Esophagus squamous epithelium (tissue), 5 donors: ENCODE data around the gene CTIF. TPM values are rescaled to one million over a fixed set of nuclear protein-coding genes. Genes with fewer than 3 reads are reported as not detected.

Experiments used
- DNase-seq: peaks from one replicate; lab custom pipeline; 2025; lab: John Stamatoyannopoulos, UW
- H3K27ac ChIP-seq, 4 donors: fragments of 200-600 bp; sonication (generic); one replicate each; pipeline ENCODE4 v1.5.1; 2016 to 2019; ENCODE audit warnings: mild to moderate bottlenecking in 1 of 4
- H3K27me3 ChIP-seq, 4 donors: fragments of 200-600 bp; sonication (generic); 1 replicate in 3 of 4; 2 replicates in 1 of 4; pipeline versions ENCODE4 v1.5.1 to v1.6.0; 2017 to 2021; ENCODE audit warnings: antibody characterized with exemption in 1 of 4
- H3K36me3 ChIP-seq, 3 donors: fragments of 200-600 bp; sonication (generic); one replicate each; pipeline ENCODE4 v1.5.1; 2016 to 2019
- H3K4me1 ChIP-seq, 3 donors: fragments of 200-600 bp; sonication (generic); one replicate each; pipeline ENCODE4 v1.5.1; 2017 to 2019
- H3K4me3 ChIP-seq, 4 donors: fragments of 200-600 bp; sonication (generic); 1 replicate in 3 of 4; 2 replicates in 1 of 4; pipeline ENCODE4 v1.5.1; 2016 to 2019; ENCODE audit warnings: mild to moderate bottlenecking in 2 of 4, moderate library complexity in 1 of 4
- H3K9me3 ChIP-seq, 3 donors: fragments of 200-600 bp; sonication (generic); one replicate each; pipeline ENCODE4 v1.5.1; 2016 to 2019
- CTCF ChIP-seq, 6 experiments: fragments of 450-650 bp in 4 of 6; fragments of 200-600 bp in 2 of 6; sonication (generic) in 2 of 6; IDR thresholded peaks; one replicate each; pipeline ENCODE4 v1.5.1; 2016 to 2019; ENCODE audit warnings: antibody characterized with exemption in 6 of 6, mild to moderate bottlenecking in 4 of 6, moderate library complexity in 4 of 6
- POLR2A ChIP-seq, 4 donors: fragments of 450-650 bp; IDR thresholded peaks; one replicate each; pipeline ENCODE4 v1.6.1; 2017; ENCODE audit warnings: antibody characterized with exemption in 4 of 4, mild to moderate bottlenecking in 4 of 4, moderate library complexity in 3 of 4
- WGBS, 2 donors: methylation state at CpG; one replicate each; pipeline ENCODE4 v1.1.5; 2018; 5-methylcytosine and 5-hydroxymethylcytosine counted together
- intact Hi-C: fragments of 100-400 bp; cut with DNase I; formaldehyde crosslinking; loops from one replicate; pipeline ENCODE4 v1.15.0; 2022
- total RNA-seq, 4 donors: library from RNA; depleted of rRNA; stranded (reverse); fragments of >200 nt; gene quantifications; one replicate each; pipeline ENCODE4 v1.1.0, GENCODE V29; 2016
- donor health status: DM: yes; HTN: yes; CAD: no.

The CTIF gene
- total RNA-seq, 4 donors from 2014 or later, result 4.7 to 24.2 (median 10.2) TPM

GRCh38 chr18:48853588-48853987, 314.8 kb downstream of the CTIF start:
- Histone ChIP-seq H3K4me3 (no peak overlapping the region), H3K4me1 (peaks cover 2 to 24% (median 15%) of the 10 kb centered on the region in 3 donors), H3K27me3 (no peaks in the 10 kb centered on the region), H3K9me3 (no peaks in the 10 kb centered on the region), H3K27ac (no peak overlapping the region), H3K36me3 (peaks cover 0 to 21% (median 0%) of the 10 kb centered on the region in 3 donors)
- 41 to 49% methylated on average over 3 to 5 of the region's 5 CpGs for WGBS, 2 donors
- TF ChIP-seq POLR2A (IDR thresholded peaks at IDR 0.05) (no peak), CTCF (IDR thresholded peaks at IDR 0.05) (no peak)
- no peak for DNase-seq
- intact Hi-C loops, result no loop called here

- intact Hi-C loops, result no loop called here
Observed at GRCh38 chr18:48854780-48855179, 315.9 kb downstream of the CTIF start.

GRCh38 chr18:48855422-48856377, 316.9 kb downstream of the CTIF start:
- peaks cover 0 to 24% (median 6%) of the 10 kb centered on the region in 3 donors for H3K4me1 ChIP-seq
- intact Hi-C loops, result no loop called here
- TF ChIP-seq POLR2A (IDR thresholded peaks at IDR 0.05) (no peak), CTCF (IDR thresholded peaks at IDR 0.05) (no peak)
- DNase-seq, result no peak
- H3K27me3 ChIP-seq, result no peaks in the 10 kb centered on the region
- H3K36me3 ChIP-seq, result peaks cover 0 to 37% (median 0%) of the 10 kb centered on the region in 3 donors
- WGBS, 2 donors, result 81 to 84% methylated on average over 14 to 16 of the region's 18 CpGs
- no peak overlapping the region for H3K4me3 ChIP-seq
- no peak overlapping the region for H3K27ac ChIP-seq
- no peaks in the 10 kb centered on the region for H3K9me3 ChIP-seq

More at GRCh38 chr18:48854780-48855179, 315.9 kb downstream of the CTIF start:
- no peak for TF ChIP-seq POLR2A (IDR thresholded peaks at IDR 0.05)
- no peak for TF ChIP-seq CTCF (IDR thresholded peaks at IDR 0.05)
- H3K4me1 ChIP-seq, result peaks cover 0 to 27% (median 10%) of the 10 kb centered on the region in 3 donors
- no peak overlapping the region for H3K27ac ChIP-seq
- WGBS, 2 donors, result 51 to 84% methylated on average over 4 to 11 of the region's 11 CpGs
- no peaks in the 10 kb centered on the region for H3K9me3 ChIP-seq
- no peaks in the 10 kb centered on the region for H3K27me3 ChIP-seq
- H3K4me3 ChIP-seq, result no peak overlapping the region
- peaks cover 0 to 29% (median 0%) of the 10 kb centered on the region in 3 donors for H3K36me3 ChIP-seq
- no peak for DNase-seq

- H3K9me3 ChIP-seq, result no peaks in the 10 kb centered on the region
- H3K4me1 ChIP-seq, result peaks cover 0 to 12% (median 0%) of the 10 kb centered on the region in 3 donors
- peaks cover 0 to 37% (median 0%) of the 10 kb centered on the region in 3 donors for H3K36me3 ChIP-seq
- H3K27ac ChIP-seq, result no peak overlapping the region
- no peak overlapping the region for H3K4me3 ChIP-seq
- no peak for DNase-seq
- intact Hi-C loops, result no loop called here
- no peaks in the 10 kb centered on the region for H3K27me3 ChIP-seq
- TF ChIP-seq CTCF (IDR thresholded peaks at IDR 0.05) (no peak), POLR2A (IDR thresholded peaks at IDR 0.05) (no peak)
- WGBS, 2 donors, result 88 to 91% methylated on average over 8 to 9 of the region's 14 CpGs
Observed at GRCh38 chr18:48857023-48857694, 318.3 kb downstream of the CTIF start.
